Kasumi-1 (cell line): ENCODE results near the gene TRIM49D2.
"Not testable (repeated sequence)": the region's sequence is repeated elsewhere in the genome, so short reads cannot be mapped to it uniquely, and the experiment has no call there.

Source experiments
- DNase-seq, 2 experiments: peaks; one replicate each; lab custom pipeline; 2025; lab: John Stamatoyannopoulos, UW

Gene TRIM49D2, protein sequence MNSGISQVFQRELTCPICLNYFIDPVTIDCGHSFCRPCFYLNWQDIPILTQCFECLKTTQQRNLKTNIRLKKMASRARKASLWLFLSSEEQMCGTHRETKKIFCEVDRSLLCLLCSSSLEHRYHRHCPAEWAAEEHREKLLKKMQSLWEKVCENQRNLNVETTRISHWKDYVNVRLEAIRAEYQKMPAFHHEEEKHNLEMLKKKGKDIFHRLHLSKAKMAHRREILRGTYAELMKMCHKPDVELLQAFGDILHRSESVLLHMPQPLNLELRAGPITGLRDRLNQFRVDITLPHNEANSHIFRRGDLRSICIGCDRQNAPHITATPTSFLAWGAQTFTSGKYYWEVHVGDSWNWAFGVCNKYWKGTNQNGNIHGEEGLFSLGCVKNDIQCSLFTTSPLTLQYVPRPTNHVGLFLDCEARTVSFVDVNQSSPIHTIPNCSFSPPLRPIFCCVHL

DNA sequence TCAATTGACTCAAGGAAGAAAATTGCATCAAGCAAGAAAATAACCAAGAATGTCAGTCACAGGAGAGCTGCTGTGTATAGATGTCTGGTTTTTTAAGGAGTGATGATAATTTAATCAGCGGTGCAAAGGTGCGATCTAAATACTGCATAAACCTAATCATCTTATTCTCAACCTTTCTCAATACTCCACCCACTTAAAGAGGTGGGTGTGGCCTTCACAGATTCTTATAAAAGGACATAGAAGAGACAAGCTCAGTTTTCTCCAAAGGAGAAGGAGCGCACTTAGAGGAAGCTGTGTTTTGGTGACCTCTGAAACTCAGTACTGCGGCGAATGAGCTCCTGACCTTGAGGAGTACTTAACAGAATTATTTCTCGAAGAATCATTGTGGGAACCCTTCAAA lies at the start of gene TRIM49D2:
TRIM49D2 (plus strand) TSS at position 301 of the 400 bp plus-strand sequence. CDS start 2,698 bp downstream, outside the sequence.
- not testable (repeated sequence) for DNase-seq

DNA sequence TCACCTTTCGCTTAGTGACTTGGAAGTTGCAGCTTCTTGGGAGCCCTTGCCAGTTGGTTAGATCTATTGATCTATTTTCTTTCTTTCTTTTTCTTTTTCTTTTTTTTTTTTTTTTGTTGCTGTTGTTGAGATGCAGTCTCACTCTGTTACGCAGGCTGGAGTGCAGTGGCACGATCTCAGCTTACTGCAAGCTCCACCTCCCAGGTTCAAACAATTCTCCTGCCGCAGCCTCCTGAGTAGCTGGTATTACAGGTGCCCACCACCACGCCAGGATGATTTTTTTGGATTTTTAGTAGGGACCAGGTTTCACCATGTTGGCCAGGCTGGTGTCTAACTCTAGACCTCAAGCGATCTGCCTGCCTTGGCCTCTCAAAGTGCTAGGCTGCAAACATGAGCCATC lies 46.4 kb upstream of the TRIM49D2 start:
- not testable (repeated sequence) for DNase-seq

DNA sequence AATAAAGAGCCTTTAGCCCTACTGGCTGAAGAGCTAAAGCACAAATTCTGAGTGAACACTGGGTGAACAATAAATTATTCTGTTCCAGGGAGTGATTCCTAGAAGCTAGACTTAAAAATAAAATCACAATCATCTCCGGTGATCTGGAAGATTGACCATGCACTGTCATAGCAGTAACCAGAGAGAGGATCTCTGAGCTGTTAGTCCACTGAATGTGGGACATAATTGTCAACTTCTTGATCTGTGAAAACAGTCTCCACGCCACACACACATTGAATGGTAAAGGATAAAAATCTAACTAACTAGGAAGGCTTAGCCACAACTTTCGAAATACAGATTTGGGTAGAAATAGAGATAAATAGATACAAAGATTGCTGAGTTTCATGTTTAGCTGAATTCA lies 30.6 kb upstream of the TRIM49D2 start:
- not testable (repeated sequence) for DNase-seq

DNA sequence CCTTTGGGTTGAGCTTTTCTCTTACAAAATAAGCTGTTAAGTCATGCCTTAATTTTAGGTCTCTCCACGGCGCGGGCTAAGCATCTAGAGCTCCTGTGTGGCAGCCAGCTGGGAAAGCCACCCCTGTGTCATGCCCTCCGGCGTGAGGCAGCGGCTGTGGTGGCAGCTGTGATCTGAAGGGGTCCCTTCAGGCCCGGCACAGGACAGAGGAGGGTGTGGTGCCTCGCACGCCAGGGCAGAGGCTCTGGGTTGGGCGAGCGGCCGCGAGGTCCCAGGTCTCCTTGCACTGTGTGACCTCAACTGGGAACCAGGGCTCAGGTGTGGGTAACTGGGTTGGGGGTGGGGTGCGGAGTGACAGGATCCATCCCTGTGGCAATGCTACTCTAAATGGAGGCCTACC lies 23.1 kb upstream of the TRIM49D2 start:
- not testable (repeated sequence) for DNase-seq

DNA sequence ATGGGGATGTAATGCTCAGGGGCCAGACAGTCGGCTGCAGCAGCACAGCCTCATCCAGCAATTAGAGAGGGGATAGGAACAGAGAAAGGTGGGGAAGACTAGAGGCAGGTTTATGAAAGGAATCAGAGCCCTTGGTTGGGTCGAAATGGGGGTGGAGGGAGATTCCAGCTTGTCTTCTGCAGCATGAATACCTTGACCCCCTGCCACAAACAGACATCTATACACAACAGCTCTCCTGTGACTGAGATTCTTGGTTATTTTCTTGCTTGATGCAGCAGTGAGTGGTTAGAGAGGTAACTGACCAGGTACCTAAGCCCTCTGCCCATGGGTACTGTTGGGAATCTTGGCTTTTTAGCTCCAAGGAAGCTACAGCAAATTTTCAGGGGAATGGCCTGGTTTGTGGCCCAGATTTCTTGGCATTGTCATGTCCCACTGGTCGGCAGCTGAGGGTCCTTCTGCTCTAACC lies 1.6 kb upstream of the TRIM49D2 start, which contains the start of gene TRIM49D1:
TRIM49D1 (minus strand) TSS at position 51 of the 466 bp plus-strand sequence. CDS start 4,535 bp downstream, outside the sequence.
- DNase-seq: no peak

DNA sequence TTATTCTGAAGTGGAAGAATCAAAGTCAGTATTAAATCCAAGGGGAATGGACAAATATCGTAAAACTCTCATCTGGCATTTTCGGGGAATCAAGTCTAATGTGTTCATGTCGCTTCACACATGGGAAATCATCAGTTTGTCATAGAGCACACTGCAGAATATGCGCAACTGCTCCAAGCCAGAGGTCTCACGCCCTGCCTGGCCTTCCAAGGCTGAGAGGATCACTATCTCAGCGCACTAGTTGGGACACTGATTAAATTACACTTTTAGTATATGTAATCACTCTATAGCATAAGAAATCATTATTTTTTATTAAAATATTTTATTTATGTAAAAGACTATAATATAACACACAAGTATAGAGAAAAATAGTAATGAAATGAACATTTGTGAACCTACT lies 37.0 kb downstream of the TRIM49D2 start:
- DNase-seq: not testable (repeated sequence)

DNA sequence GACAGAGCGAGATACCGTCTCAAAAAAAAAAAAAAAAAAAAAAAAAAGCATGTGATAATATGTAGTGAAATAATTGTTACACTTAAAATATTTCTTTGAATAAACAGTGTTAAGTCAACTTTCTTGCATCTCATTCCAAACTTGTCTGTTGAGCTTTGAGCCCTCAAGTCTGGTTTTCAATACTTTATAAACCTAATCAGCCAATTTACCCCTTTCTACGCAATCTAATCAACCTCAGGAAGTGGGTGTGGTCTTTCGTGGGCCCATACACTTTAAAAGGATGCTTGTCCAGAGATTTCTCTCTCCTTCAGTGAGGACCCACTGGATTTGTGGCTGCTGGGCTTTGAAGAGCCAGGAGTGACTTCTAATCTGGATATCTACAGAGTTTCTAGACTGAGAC lies 41.9 kb downstream of the TRIM49D2 start, which contains the start of gene TRIM64:
TRIM64 (plus strand) TSS at position 301 of the 400 bp plus-strand sequence. CDS start 2,467 bp downstream, outside the sequence.
- DNase-seq: not testable (repeated sequence)
